Stimulated activated CD8-positive, alpha-beta memory T cell treated with anti-CD3 and anti-CD28 coated beads, Interleukin-7, amount 100 ng/mL, for 48 hours (primary cell): Measurements from ENCODE around the gene SORCS2.
A peak's percentile ranks its signal among the peaks of the same experiment; 100 is the strongest.

ENCODE experiments used
- DNase-seq, 2 donors: peaks; one replicate each; pipeline ENCODE4 v3.0.0-alpha.2; 2020; ENCODE audit warnings: low read depth in 1 of 2; ENCODE audit errors: extremely low read depth in 1 of 2

SORCS2 gene

DNA sequence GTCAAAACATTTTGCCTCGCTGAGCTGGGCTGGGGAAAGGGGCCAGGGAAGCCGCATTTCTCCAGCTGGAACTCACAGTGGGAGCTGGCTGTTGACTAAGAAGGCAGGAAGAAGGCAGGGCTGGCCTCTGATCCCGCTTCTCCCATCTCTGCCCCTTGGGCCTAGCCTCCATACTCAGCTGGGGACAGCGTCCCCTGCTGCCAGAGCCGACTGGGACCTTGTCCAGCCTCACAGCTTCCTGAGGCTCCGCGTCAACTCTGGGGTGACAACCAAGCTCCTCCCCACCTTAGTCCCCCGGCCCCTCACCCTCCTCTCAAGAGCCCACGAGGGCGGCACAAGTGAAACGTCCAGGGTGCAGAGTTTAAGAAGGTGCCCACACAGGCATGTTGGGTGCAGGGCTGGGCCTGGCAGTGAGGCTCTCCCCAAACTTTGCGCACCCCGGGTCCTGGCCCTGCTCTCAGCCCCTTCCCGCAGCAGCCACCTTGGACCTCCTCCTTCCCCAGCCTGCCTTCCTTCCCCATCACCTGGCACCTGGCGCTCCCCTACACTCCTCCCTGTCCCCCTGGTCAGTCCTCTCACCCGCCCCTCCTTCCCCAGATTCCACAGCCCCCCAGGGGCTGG is 141.6 kb downstream of the SORCS2 start:
- DNase-seq, result no peak

- no peak for DNase-seq
These were observed 142.4 kb downstream of the SORCS2 start for GRCh38 chr4:7334521-7335275.

DNA sequence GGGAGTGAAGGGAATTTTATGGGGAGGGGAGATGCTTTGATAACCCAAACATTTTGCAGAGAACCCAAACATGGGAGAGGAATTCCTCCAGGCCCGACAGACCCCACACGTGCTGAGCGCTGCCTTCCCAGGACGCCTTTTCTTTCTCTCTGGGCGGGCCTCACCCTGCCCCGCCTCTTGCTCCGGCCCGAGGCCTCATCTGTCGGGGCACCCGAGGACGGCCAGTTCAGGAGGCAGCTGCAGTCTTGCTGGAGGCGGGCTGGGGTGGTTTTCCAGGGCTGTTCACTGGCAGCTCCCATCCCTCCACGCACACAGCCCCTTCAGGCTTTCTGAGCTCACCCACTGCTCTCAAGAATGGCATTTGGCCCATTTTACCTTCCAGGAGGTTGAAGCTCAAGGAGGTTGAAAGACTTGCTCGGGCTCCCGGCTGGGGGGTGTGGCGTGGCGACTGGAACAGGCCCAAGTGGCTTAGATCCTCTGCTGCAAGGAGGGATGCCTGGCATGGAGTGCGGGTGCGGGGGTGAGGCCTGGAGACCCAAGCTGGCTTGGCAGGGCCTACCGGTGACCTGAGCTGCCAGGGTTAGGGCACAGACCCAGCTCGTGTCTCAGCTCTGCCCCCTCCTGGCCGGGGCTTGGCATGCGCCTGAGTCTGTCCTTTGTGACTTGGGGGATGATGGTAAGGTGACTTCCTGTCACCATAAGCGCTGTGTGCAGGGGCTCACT is 143.2 kb downstream of the SORCS2 start:
- DNase-seq, result peak; percentile 27 to 47

DNA sequence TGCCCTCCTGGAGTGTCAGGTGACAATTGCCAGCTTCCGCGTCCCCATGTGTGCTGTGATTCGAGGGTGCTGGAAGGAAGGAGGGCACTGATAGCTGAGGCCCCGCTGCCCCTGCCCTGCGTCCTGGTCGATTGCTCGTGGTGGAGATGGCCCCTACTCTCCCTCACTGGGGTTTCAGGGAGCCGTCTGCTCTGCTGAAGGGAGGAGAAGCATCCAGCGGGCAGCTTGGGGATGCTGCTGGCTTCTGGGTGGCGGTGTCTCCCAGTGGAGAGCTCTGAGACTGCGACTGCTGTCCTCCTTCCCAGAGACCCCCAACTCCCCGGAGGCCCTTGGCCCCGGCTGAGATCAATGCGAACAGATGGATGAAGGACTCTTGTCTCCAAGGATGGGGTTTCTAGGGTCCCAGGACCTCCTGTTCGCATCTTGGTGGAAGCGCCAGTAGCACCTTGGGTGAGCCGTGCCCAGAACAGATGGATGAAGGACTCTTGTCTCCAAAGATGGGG is 143.8 kb downstream of the SORCS2 start:
- no peak for DNase-seq

DNA sequence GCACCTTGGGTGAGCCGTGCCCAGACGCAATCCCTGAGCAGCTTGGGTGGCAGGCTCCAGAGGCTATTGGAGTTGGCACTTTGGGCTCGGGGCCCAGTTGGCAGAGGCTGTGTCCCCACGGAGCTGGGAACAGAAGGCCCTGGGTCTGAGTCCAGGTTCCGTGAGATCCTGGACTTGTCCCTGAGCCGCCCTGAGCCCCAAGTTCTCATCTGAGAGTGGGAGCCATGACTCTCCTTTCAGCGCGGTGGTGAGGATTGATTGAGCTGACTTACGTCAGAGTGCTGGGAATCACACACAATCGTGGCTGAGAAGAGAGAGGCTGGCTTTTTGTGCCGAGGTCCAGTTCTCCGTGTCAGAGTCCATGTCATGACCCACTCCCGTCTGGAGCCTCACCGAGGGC is 144.4 kb downstream of the SORCS2 start:
- no peak for DNase-seq

DNA sequence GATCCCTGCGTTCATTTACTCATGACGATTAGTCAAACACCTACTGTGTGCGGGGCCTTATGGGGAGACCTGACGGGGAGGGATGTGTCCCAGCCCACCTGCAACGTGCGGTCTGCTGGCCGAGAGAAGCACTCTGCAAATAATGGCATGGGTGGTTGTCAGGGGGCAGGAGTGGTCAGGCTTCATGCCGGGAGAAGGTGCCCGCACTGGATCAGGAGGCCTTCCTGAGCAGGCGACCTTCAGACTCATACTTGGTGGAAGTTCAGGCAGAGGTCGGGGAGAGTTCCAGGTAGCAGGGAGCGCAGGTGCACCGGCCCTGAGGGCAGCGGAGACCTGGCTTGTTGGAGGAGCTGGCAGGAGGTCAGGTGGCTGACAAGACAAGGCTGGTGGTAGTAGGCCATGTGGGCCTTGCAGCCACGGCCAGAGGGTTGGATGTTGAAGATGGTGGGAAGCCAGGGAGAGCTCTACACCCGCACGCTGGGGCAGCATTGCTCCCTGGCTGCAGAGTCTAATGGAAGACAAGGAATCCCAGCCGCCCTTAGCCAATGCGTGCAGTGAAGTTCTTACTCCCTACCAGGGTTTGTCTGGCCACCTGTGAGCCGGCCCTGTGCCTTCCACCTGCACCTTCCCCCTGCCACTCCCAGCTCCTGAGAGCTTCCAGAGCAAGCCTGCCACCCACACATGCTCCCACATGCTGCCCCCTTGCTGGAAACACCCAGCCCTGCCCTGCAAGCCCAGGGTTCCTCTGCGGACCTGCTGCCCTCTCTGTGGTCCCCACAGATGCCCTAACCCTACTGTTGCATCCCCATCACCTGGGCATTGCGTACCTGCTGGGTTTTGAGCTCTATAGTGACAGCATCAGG is 145.1 kb downstream of the SORCS2 start:
- no peak for DNase-seq

GRCh38 chr4:7338059-7338452 is 145.7 kb downstream of the SORCS2 start:
- DNase-seq, result no peak

- DNase-seq, result no peak
These were observed 146.7 kb downstream of the SORCS2 start for GRCh38 chr4:7338876-7339623.

GRCh38 chr4:7339751-7340552 is 147.6 kb downstream of the SORCS2 start:
- no peak for DNase-seq

DNA sequence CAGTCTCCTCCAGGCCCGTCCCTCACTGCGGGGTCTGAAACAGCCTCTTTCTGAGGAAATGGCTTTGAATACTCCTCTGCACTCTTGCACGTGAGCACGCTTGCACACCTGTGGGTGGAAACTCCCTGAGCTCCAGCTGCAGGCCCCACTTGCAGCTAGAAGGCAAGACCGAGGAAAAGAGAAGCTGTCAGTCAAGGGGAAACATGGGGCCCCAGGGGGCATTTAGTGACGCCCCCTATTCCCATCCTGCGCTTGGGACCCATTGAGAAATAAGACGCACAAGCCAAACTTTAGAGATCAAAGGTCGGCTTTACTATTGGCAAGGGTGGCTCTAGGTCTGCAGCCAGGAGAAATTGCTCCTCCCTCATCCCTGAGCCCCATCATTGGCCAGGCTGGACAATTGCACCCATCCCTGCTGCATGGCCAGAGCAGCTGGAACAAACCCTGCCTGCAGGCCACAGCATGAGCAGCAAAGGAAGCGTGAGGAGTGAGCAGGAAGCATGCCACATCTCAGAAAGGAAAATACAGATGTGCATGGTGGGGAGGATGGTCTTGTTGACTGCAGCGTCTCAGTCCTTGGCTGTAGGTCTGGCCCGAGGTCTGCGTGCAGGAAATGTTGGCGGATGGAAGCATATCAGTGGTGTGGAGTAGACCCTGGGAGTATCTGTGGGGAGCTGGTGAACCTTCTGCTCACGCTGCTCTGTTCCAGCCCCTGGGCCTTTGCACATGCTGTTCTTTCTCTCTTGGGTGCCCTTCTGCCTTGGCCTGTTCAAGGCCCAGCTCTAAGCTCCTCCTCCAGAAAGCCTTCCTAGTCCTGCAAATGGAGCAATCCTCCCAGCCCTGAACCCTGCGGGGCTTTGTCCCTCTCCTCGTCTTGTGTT is 148.5 kb downstream of the SORCS2 start:
- no peak for DNase-seq

DNA sequence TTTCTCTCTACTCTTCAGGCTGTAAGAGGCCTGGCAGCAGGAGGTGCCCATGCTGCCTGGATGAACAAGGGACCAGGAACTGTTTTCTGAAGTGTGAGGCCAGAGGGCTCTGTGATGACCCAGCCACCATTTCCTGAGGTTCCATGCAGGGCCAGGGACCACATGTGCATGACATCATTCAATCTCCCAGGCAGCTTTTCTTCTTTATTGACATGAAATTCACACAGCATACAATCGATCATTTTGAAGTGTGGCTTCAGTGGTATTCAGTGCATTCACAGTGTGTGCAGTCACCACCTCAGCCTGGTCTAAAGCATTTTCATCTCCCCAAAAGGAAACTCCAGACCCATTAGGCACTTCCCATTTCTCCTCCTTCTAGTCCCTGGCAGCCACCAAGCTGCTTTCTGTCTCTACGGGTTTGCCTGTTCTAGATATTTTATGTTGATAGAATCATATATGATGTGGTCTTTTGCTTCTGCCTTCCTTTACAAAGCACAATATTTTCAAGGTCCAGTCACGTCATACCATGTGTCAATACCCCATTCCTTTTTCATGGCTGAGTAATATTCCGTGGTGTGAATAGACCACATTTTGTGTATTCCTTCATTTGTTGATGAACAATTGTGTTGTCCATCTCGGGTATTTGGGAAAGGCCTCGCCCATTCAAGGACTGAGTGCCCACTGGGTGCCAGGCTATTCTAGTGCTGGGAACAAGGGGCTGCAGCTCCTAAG is 149.3 kb downstream of the SORCS2 start:
- no peak for DNase-seq

DNA sequence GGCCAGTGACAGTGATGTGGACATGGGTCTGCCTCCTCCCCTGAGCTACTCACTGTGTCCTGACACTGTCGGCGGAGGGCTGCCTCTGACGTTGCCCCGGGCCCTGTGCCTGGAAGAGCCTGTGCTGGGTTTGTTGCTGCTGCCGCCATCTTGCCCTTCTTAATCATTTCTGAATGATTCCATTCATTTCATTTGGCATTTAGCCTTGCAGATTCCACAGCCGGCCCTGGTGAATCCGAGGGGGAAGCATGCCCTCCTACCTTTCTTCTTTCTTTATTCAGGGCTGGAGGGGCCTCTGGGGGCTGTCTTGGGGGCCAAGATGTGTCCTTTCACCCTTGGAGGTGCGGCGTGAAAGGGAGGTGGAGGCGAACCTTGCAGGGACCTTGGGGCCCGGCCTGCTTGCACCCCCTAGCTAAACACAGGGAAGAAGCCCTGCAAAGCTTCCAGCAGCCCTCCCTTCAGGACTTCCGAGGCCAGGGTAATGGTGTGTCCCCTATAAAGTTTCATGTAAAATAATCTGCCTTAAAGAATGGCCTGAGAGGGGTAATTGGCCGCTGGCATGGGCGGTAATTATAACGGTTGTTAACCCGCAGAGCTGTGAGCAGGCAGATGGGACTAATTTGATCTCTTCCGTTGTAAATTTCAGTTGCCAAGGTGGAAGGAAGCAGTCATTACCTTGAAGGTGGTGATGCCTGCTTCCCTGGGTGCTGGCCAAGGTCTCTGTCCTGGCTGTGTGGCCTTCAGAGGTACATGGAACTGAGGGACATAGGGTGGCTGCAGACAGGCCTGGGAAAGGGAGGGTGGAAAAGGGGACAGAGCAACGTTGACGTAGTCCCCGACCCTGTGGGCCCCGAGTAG is 150.1 kb downstream of the SORCS2 start:
- DNase-seq, result no peak

GRCh38 chr4:7343081-7343655 is 150.8 kb downstream of the SORCS2 start:
- no peak for DNase-seq

DNA sequence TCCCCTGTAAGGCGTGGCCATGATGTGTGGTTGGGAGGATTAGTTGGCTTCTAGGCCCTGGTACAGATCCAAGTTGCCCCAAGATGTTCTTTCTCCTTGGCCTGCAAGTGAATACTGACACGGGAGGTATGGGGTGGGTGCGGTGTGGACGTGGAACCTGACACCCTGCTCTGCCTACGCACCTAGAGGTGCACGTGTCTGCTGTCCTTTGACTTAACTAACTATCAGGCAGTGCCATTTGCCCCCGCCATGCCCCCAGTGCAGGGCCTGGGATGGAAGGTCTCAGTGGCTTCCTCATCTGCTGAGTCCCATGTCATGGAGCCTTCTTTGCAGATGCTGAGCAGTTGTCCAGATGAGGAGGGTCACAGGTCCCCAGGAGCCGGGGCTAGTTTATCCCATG is 151.6 kb downstream of the SORCS2 start:
- no peak for DNase-seq

DNA sequence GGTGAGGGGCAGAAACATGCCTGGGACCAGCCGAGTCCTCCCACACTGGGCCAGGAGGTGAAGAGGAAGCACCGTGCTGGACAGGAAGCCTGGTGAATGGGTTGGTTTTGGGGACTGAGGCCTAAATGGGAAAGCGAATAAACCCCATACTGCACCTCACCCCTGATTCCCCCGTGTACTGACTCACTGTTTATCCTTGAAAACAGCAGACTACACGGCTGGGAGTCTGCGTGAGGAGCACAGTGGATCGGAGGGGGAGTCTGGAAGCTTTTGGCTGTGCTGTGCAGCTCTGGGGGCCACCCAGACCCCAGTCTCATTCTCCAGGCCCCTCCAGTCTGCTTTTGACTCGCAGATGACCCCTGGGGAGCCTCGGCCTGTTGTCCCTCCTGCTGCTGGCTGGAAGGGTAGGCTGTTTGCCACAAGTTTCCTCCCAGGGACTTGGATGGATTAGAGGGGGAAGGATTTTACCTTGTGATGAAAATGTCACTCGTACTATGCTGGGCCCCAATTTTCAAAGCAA is 152.4 kb downstream of the SORCS2 start:
- DNase-seq, result no peak

GRCh38 chr4:7347981-7348380 is 155.6 kb downstream of the SORCS2 start:
- no peak for DNase-seq
